TTC549 (cell line): ENCODE results near the gene IL24.

Experiments
- FAIRE-seq: peaks from 2 replicates; lab custom pipeline; 2012; peaks lifted over from hg19 to GRCh38; lab: Jason Lieb, UNC

The IL24 gene

GRCh38 chr1:206925106-206925736 is 28.0 kb downstream of the IL24 start:
- FAIRE-seq, result no peak

- no peak for FAIRE-seq
These were observed 29.0 kb downstream of the IL24 start for GRCh38 chr1:206926286-206926685.

GRCh38 chr1:206929524-206929923 is 32.3 kb downstream of the IL24 start:
- no peak for FAIRE-seq

GRCh38 chr1:206930210-206930798 is 33.1 kb downstream of the IL24 start:
- no peak for FAIRE-seq

- no peak for FAIRE-seq
These were observed 34.5 kb downstream of the IL24 start for GRCh38 chr1:206931709-206932108.

- FAIRE-seq, result no peak
These were observed 34.9 kb downstream of the IL24 start for GRCh38 chr1:206932177-206932576.

- no peak for FAIRE-seq
These were observed 36.2 kb downstream of the IL24 start for GRCh38 chr1:206933333-206933945.

GRCh38 chr1:206935491-206936067 is 38.3 kb downstream of the IL24 start:
- no peak for FAIRE-seq

GRCh38 chr1:206937425-206937824 is 40.2 kb downstream of the IL24 start:
- FAIRE-seq, result no peak

- no peak for FAIRE-seq
These were observed 41.9 kb downstream of the IL24 start for GRCh38 chr1:206939131-206939530.

GRCh38 chr1:206939841-206940587 is 42.8 kb downstream of the IL24 start:
- no peak for FAIRE-seq

- FAIRE-seq, result no peak
These were observed 43.3 kb downstream of the IL24 start for GRCh38 chr1:206940588-206940936.

GRCh38 chr1:206941766-206942418 is 44.6 kb downstream of the IL24 start:
- no peak for FAIRE-seq

GRCh38 chr1:206944703-206945102 is 47.5 kb downstream of the IL24 start:
- no peak for FAIRE-seq

GRCh38 chr1:206945779-206946178 is 48.5 kb downstream of the IL24 start:
- no peak for FAIRE-seq

- FAIRE-seq, result no peak
These were observed 49.0 kb downstream of the IL24 start, which contains the start of gene PIGR for GRCh38 chr1:206946261-206946660. PIGR (minus strand) TSS chr1:206946466; CDS start chr1:206940531, 5,935 bp downstream.

- no peak for FAIRE-seq
These were observed 50.0 kb downstream of the IL24 start for GRCh38 chr1:206947255-206947654.

- FAIRE-seq, result no peak
These were observed 52.0 kb downstream of the IL24 start for GRCh38 chr1:206949208-206949607.

GRCh38 chr1:206949641-206950040 is 52.4 kb downstream of the IL24 start:
- FAIRE-seq, result no peak

GRCh38 chr1:206951318-206952100 is 54.3 kb downstream of the IL24 start:
- no peak for FAIRE-seq

- FAIRE-seq, result no peak
These were observed 54.9 kb downstream of the IL24 start for GRCh38 chr1:206952171-206952570.
